Transverse colon (tissue), 3 donors: ENCODE data around the gene PXDC1.
"Not testable (repeated sequence)": the region's sequence is repeated elsewhere in the genome, so short reads cannot be mapped to it uniquely, and the experiment has no call there.

Experiments
- CTCF ChIP-seq, 5 experiments: fragments of 200-600 bp in 3 of 5; fragments of 450-650 bp in 2 of 5; sonication (generic) in 3 of 5; IDR thresholded peaks; 1 replicate in 2 of 5; 2 replicates in 3 of 5; pipeline ENCODE4 v1.5.1; 2016 to 2017; ENCODE audit warnings: antibody characterized with exemption in 5 of 5, inconsistent platforms in 3 of 5, mild to moderate bottlenecking in 2 of 5, moderate library complexity in 1 of 5
- EP300 ChIP-seq: sonication (generic); formaldehyde crosslinking; IDR thresholded peaks from one replicate; pipeline ENCODE4 v1.6.1; 2017; ENCODE audit warnings: antibody characterized with exemption, low read depth
- POLR2A ChIP-seq: fragments of 450-650 bp; IDR thresholded peaks from one replicate; pipeline ENCODE4 v1.6.1; 2016; ENCODE audit warnings: antibody characterized with exemption, mild to moderate bottlenecking, moderate library complexity

DNA sequence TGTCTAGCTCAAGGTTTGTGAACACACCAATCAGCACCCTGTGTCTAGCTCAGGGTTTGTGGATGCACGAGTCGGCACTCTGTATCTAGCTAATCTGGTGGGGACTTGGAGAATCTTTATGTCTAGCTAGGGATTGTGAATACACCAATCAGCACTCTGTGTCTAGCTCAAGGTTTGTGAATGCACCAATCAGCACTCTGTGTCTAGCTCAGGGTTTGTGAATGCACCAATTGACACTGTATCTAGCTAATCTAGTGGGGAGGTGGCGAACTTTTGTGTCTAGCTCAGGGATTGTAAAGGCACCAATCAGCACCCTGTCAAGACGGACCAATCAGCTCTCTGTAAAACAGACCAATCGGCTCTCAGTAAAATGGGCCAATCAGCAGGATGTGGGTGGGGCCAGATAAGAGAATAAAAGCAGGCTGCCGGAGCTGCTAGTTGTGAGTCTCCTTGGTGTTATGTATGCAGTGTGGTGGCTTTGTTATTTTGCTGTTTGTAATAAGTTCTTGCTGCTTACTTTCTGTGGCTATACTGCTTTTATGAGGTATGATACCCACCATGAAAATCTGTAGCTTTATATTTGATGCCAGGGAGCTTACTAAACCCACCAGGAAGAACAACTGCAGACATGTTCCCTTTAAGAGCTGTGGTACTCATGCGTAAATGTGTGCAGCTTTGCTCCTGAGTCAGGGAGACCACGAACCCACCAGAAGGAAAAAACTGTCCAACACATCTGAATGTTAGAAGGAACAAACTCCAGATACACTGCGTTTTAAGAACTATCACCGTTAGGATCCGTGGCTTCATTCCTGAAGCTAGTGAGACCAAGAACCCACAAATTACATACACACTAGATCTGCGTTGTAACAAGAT, 20.9 kb upstream of the PXDC1 start:
- not testable (repeated sequence) for TF ChIP-seq POLR2A; CTCF (IDR thresholded peaks at IDR 0.05); EP300
